Small intestine (tissue), 7 donors: ENCODE measurements around the gene MTCH1. TPM values are rescaled to one million over a fixed set of nuclear protein-coding genes. Genes with fewer than 3 reads are reported as not detected.
"Not testable (repeated sequence)": the region's sequence is repeated elsewhere in the genome, so short reads cannot be mapped to it uniquely, and the experiment has no call there.

Experiments
- DNase-seq, 2 donors: peaks; one replicate each; pipeline versions ENCODE4 v3.0.0 to v3.0.0-alpha.2; 2013
- FAIRE-seq: peaks from 2 replicates; lab custom pipeline; 2012; peaks lifted over from hg19 to GRCh38; lab: Jason Lieb, UNC
- H3K27ac ChIP-seq, 3 donors: one replicate each; pipeline ENCODE4 v1.5.1; 2013; ENCODE audit warnings: low read length in 2 of 3, mild to moderate bottlenecking in 2 of 3, control low read depth in 1 of 3, inconsistent platforms in 1 of 3, low read depth in 1 of 3, moderate library complexity in 1 of 3
- H3K27me3 ChIP-seq, 3 donors: one replicate each; pipeline ENCODE4 v1.6.1; 2013; ENCODE audit warnings: low read length in 3 of 3, inconsistent platforms in 1 of 3; ENCODE audit not compliant: control insufficient read depth in 3 of 3, insufficient read depth in 3 of 3
- H3K36me3 ChIP-seq, 3 donors: one replicate each; pipeline ENCODE4 v1.6.1; 2013; ENCODE audit warnings: low read length in 3 of 3, inconsistent platforms in 1 of 3, low read depth in 1 of 3, mild to moderate bottlenecking in 1 of 3, moderate library complexity in 1 of 3; ENCODE audit not compliant: control insufficient read depth in 3 of 3, insufficient read depth in 2 of 3
- H3K4me1 ChIP-seq, 3 donors: one replicate each; pipeline ENCODE4 v1.6.1; 2013; ENCODE audit warnings: low read length in 2 of 3, inconsistent platforms in 1 of 3, low read depth in 1 of 3, mild to moderate bottlenecking in 1 of 3, moderate library complexity in 1 of 3; ENCODE audit not compliant: control insufficient read depth in 3 of 3, insufficient read depth in 2 of 3
- H3K4me3 ChIP-seq, 3 donors: one replicate each; pipeline ENCODE4 v1.5.1; 2013; ENCODE audit warnings: low read length in 3 of 3, control low read depth in 1 of 3, inconsistent platforms in 1 of 3, low read depth in 1 of 3, mild to moderate bottlenecking in 1 of 3, moderate library complexity in 1 of 3
- H3K9me3 ChIP-seq, 2 donors: one replicate each; pipeline ENCODE4 v1.6.1; 2013; ENCODE audit warnings: low read depth in 1 of 2, low read length in 1 of 2; ENCODE audit not compliant: control insufficient read depth in 2 of 2, insufficient read depth in 1 of 2
- WGBS, 3 donors: extraction: QIAGEN DNeasy Blood & Tissue Kit; methylation state at CpG; one replicate each; pipeline ENCODE4 v1.1.7; 2013; 5-methylcytosine and 5-hydroxymethylcytosine counted together
- polyA plus RNA-seq, 4 donors: library from polyadenylated mRNA; stranded (reverse) in 3 of 4; unstranded in 1 of 4; fragments of 200-250 nt in 3 of 4; fragments of 120-200 nt in 1 of 4; gene quantifications; one replicate each; pipeline versions ENCODE4 v1.2.1 to v1.2.3, GENCODE V29; 2013
- donor health status: healthy with polysubstance abuse.
- donor health status: control.
- donor health status: control.
- donor health status: Bipolar disorder and iron deficiency.
- donor health status: healthy.

MTCH1 gene
- polyA plus RNA-seq, 4 donors: 122 to 134 (median 124) TPM

DNA sequence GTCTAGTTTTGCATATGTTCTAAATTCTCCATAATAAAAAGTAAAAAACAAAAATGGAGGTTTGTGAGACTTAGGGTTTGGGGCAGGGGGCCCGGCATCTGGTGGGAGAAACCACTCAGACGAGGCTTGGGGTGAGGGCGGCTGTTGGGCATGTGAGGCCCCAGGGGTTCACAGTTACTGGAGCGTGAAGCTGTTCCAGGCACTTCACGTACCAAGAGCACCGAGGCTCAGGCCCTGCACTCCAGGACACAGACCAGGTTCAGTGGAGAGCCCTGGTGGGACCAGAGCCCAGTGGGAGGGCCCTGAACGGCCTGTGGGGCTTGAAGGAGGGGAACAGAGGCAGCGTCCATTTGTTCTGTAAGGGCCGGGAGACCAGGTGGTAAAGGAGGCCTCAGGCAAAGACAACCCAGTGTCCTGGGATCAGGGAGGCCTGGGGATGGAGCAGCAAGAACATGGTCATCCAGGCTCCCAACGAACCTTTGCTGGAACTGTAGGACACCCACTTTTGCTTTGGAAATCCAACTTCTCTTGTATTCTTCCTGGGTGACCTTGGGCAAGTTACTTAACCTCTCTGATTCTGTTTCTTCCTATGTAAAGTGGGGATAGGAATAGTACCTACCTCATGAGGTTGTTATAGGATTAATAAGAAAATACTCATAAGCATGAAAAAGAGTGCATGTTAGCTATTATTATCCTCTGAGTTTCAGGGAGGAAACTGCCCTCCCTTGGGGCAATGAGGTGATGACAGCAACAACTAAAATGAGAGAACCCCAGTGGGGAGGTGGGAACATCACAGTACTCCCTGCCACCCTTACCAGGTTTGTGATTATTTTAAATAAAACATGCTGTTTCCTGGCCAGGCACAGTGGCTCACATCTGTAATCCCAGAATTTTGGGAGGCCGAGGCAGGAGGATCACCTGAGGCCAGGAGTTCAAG is 18.3 kb upstream of the MTCH1 start:
- 86 to 93% (median 89%) methylated on average over 11 of the region's 11 CpGs for WGBS, 3 donors
- FAIRE-seq (no peak), DNase-seq (no peak)
- peaks cover 0 to 8% (median 0%) of the 10 kb centered on the region in 3 donors for H3K27me3 ChIP-seq
- H3K36me3 ChIP-seq: no peaks in the 10 kb centered on the region
- no peaks in the 10 kb centered on the region for H3K9me3 ChIP-seq
- H3K27ac ChIP-seq: no peak overlapping the region
- peaks cover 0 to 4% (median 0%) of the 10 kb centered on the region in 3 donors for H3K4me1 ChIP-seq
- H3K4me3 ChIP-seq: no peak overlapping the region

DNA sequence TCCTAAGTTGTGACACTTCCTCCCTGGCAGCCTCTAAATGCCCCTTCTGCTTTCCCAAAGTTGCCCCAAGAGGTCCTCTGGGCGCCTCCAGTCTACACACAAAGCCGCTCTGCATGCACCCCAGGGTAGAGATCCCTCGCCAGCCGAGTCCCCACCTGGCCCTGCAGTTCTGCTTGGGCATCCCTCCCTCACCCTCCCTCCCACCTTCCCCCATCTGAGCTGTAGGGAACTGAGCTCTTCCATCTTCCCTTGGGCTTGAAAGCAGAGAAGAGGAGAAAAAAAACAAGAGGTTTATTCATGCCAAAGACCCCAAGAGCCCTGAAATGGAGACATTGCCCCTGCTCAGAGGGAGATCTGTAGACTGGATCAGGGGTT is 13.7 kb upstream of the MTCH1 start:
- H3K36me3 ChIP-seq: no peaks in the 10 kb centered on the region
- peaks cover 0 to 6% (median 0%) of the 10 kb centered on the region in 3 donors for H3K4me1 ChIP-seq
- no peak for FAIRE-seq
- 90 to 96% (median 94%) methylated on average over 4 of the region's 4 CpGs for WGBS, 3 donors
- no peak for DNase-seq
- no peaks in the 10 kb centered on the region for H3K9me3 ChIP-seq
- no peak overlapping the region for H3K4me3 ChIP-seq
- peaks cover 0 to 8% (median 0%) of the 10 kb centered on the region in 3 donors for H3K27me3 ChIP-seq
- H3K27ac ChIP-seq: no peak overlapping the region

DNA sequence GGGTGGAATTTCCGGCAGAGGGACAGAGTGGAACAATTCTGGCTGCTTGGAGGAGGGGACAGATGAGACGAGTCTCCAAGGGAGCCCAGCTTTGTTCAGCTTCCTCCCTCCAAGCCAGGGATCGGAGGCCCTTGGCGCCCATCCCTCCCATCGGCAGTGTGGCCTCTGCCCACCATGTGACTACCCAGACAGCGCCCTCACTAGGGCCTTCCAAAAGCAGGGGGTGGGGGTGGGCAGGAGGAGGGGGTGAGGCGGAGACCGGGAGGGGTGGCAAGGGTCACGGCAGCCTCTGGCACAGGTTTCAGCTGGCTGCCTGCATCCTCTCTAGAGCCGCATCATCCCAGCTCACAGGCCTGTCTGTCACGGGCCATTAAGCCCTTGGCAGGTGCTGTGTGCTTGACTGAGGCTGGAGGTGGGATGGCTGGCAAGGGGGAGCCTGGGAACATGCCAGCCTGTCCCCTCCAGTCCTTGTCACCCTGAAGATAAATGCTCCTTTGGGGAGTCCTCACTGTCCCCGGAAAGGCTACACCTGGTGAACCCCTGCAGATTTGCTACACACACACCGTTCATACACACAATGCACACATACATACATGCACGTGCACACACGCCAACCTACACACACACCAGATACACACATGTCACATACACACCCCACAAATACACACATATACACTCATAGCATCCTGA is 13.2 kb upstream of the MTCH1 start:
- peaks cover 0 to 6% (median 0%) of the 10 kb centered on the region in 3 donors for H3K4me1 ChIP-seq
- FAIRE-seq: no peak

DNA sequence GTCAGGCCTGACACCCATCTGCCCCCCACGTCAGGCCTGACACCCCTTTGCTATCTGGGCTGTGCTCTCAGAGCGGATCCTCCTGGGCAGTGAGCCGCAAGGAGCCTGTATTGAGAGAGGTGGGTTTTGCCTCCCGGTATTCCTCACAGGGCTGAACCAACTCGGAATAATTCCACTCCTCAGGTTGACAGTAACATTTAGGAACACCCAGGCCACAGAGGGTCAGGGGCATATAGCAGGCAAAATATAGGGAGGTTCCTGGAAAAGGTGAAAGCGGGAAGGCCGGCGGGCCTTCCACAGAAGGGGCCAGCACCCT is 12.7 kb upstream of the MTCH1 start:
- WGBS, 3 donors: 52 to 70% (median 58%) methylated on average over 8 of the region's 8 CpGs

More for the DNA sequence above, 13.2 kb upstream of the MTCH1 start:
- 66 to 77% (median 71%) methylated on average over 15 of the region's 15 CpGs for WGBS, 3 donors
- DNase-seq: no peak
- Histone ChIP-seq H3K4me3 (no peak overlapping the region), H3K9me3 (no peaks in the 10 kb centered on the region), H3K27ac (no peak overlapping the region), H3K36me3 (no peaks in the 10 kb centered on the region), H3K27me3 (peaks cover 0 to 8% (median 0%) of the 10 kb centered on the region in 3 donors)

DNA sequence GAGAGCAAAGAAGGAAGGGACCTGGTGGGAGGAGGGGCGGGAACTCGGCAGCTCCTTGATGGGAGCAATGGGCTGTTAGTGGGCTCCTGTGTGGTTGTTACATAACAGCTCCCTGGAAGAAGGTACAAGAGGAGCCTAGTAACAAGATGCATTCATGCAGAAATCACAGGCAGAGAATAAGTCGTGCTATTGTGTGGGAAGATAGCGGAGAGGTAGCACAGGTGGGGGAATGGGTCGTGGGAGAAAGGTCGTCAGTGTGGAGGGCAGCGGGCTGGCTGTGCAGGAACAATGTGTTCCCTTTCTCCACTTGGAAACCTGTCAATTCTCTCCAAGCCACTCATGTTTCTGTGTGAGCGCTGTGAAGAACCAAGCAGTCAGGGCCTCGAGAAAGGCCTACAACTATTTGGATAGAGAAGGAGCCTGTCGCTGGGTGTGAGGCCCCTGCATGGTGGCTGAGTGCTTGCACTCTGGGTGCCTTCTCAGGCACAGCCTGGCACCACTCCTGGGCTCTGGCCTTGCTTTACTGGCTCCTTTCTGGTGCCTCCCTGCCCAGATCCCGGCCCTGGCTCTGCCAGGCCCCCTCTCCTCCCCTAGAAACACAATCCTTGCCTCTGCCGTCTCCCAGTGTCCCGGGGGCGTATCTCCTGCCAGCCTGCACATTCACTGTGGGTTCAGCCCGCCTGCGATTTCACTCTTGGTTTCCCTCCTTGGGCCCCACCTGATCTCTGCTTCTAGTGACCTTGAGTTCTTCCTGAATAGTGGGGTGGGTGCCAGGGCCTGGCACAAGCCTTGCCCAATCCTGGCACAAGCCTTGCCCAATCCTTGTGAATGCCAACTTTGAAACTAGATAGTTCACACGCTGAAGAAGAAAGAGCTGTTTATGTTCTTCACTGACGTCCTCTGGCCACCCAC is 12.1 kb upstream of the MTCH1 start:
- Histone ChIP-seq H3K4me3 (no peak overlapping the region), H3K27me3 (peaks cover 0 to 8% (median 0%) of the 10 kb centered on the region in 3 donors), H3K36me3 (no peaks in the 10 kb centered on the region), H3K9me3 (no peaks in the 10 kb centered on the region), H3K27ac (no peak overlapping the region), H3K4me1 (peaks cover 0 to 6% (median 0%) of the 10 kb centered on the region in 3 donors)
- peak in 1 of 2 donors; percentile 50 for DNase-seq
- WGBS, 3 donors: 35 to 63% (median 38%) methylated on average over 17 to 18 of the region's 18 CpGs
- FAIRE-seq: no peak

More for the DNA sequence above, 12.7 kb upstream of the MTCH1 start:
- Histone ChIP-seq H3K27me3 (peaks cover 0 to 8% (median 0%) of the 10 kb centered on the region in 3 donors), H3K36me3 (no peaks in the 10 kb centered on the region), H3K4me3 (no peak overlapping the region), H3K9me3 (no peaks in the 10 kb centered on the region), H3K27ac (no peak overlapping the region), H3K4me1 (peaks cover 0 to 6% (median 0%) of the 10 kb centered on the region in 3 donors)
- DNase-seq (no peak), FAIRE-seq (no peak)

DNA sequence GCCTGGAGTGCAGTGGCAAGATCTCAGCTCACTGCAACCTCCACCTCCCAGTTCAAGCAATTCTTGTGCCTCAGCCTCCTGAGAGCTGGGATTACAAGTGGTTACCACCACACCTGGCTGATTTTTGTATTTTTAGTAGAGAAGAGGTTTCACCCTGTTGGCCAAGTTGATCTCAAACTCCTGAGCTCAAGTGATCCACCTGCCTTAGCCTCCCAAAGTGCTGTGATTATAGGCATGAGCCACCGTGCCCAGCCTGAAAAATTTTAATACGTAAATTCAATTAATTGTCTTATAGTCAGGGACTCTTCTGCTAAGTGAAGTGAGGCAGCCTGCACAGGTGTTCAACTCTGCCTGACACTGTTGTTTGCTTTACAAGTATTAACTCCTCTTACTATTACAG is 4.4 kb upstream of the MTCH1 start:
- not testable (repeated sequence) for H3K9me3 ChIP-seq, H3K4me1 ChIP-seq, H3K4me3 ChIP-seq, DNase-seq, FAIRE-seq, H3K27me3 ChIP-seq, H3K36me3 ChIP-seq, H3K27ac ChIP-seq
- WGBS, 3 donors: 80 to 94% (median 87%) methylated on average over 2 of the region's 2 CpGs

DNA sequence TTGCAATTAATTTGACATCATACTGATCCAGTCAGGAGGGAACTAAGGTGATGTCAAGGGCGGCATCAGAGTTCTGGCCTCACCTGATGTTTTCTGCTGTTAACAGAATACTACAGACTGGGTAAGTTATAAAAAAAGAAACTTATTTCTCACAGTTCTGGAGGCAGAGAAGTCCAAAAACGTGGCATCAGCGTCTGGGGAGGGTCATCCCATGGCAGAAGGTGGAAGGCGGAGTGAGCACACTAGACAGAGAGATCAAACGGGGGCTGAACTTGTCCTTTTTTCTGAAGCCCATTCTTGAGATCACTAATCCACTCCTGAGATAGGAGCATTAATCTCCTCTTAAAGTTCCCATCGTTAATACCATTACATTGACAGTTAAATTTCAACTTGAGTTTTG is 3.3 kb upstream of the MTCH1 start:
- FAIRE-seq (no peak), DNase-seq (no peak)
- Histone ChIP-seq H3K9me3 (peaks cover 0 to 6% of the 10 kb centered on the region in 2 donors), H3K36me3 (no peaks in the 10 kb centered on the region), H3K27me3 (no peaks in the 10 kb centered on the region), H3K27ac (no peak overlapping the region), H3K4me3 (no peak overlapping the region), H3K4me1 (peaks cover 2 to 11% (median 10%) of the 10 kb centered on the region in 3 donors)
- 73 to 84% (median 79%) methylated on average over 6 of the region's 6 CpGs for WGBS, 3 donors

DNA sequence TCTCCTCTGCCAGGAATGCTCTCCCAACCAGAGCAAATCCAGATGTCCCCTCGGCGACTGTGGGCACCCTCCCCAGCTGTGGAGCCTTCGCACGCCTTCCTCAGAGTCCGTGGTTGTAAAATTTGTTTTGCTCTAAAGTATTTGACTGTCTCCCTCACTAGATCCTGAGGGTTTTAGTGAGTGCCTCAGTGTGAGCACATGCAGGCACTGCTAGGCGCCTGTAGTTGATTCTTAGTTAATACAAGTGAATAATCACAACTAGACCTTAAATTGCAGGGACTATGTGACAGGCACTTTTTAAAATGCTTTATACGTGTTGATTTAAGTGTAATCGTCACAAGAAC is 680 bp upstream of the MTCH1 start:
- Histone ChIP-seq H3K27ac (peak overlapping the region; percentile 39 to 92 (median 90)), H3K36me3 (peaks cover 0 to 3% (median 2%) of the 10 kb centered on the region in 3 donors), H3K27me3 (no peaks in the 10 kb centered on the region), H3K9me3 (peaks cover 0 to 6% of the 10 kb centered on the region in 2 donors), H3K4me1 (peaks cover 6 to 16% (median 11%) of the 10 kb centered on the region in 3 donors), H3K4me3 (peak overlapping the region; percentile 90 to 100 (median 93))
- DNase-seq: no peak
- 1 to 4% (median 3%) methylated on average over 8 of the region's 8 CpGs for WGBS, 3 donors
- FAIRE-seq: no peak
